GM21381 (cell line): ENCODE data around the gene PHYKPL.
A peak's percentile ranks its signal among the peaks of the same experiment; 100 is the strongest.
"Not testable (repeated sequence)": the region's sequence is repeated elsewhere in the genome, so short reads cannot be mapped to it uniquely, and the experiment has no call there.

Source experiments
- ATAC-seq: cut with Tn5 transposase; IDR thresholded peaks from one replicate; pipeline ENCODE4 v1.9.1; 2021; ENCODE audit warnings: mild to moderate bottlenecking, moderate library complexity; ENCODE audit not compliant: unreplicated experiment

The PHYKPL gene

GRCh38 chr5:178208540-178209227, 23.9 kb downstream of the PHYKPL start:
- ATAC-seq, result no peak

GRCh38 chr5:178207917-178208280, 24.7 kb downstream of the PHYKPL start:
- no peak for ATAC-seq

GRCh38 chr5:178207183-178207916, 25.3 kb downstream of the PHYKPL start:
- ATAC-seq, result no peak

GRCh38 chr5:178206166-178207101, 26.2 kb downstream of the PHYKPL start:
- ATAC-seq, result no peak

- no peak for ATAC-seq
Measured at GRCh38 chr5:178205749-178206047, 26.9 kb downstream of the PHYKPL start.

- peak; percentile 54 for ATAC-seq
Measured at GRCh38 chr5:178204935-178205748, 27.5 kb downstream of the PHYKPL start.

GRCh38 chr5:178204182-178204934, 28.2 kb downstream of the PHYKPL start, which contains the start of gene HNRNPAB:
TSS of gene HNRNPAB (plus strand) at chr5:178204533. CDS start at chr5:178204838, 305 bp downstream.
- ATAC-seq, result peak; percentile 83

- ATAC-seq, result peak; percentile 0
Measured at GRCh38 chr5:178203670-178204181, 28.9 kb downstream of the PHYKPL start.

GRCh38 chr5:178202541-178202940, 30.1 kb downstream of the PHYKPL start:
- ATAC-seq, result no peak

GRCh38 chr5:178201927-178202235, 30.7 kb downstream of the PHYKPL start:
- ATAC-seq, result no peak

GRCh38 chr5:178201221-178201926, 31.2 kb downstream of the PHYKPL start:
- ATAC-seq, result no peak

- ATAC-seq, result no peak
Measured at GRCh38 chr5:178199581-178200434, 32.8 kb downstream of the PHYKPL start.

GRCh38 chr5:178198706-178199105, 33.9 kb downstream of the PHYKPL start:
- ATAC-seq, result no peak

GRCh38 chr5:178198151-178198550, 34.5 kb downstream of the PHYKPL start:
- ATAC-seq, result not testable (repeated sequence)

- ATAC-seq, result no peak
Measured at GRCh38 chr5:178196986-178197385, 35.6 kb downstream of the PHYKPL start.

GRCh38 chr5:178196281-178196812, 36.3 kb downstream of the PHYKPL start:
- ATAC-seq, result no peak

GRCh38 chr5:178194026-178194425, 38.6 kb downstream of the PHYKPL start:
- no peak for ATAC-seq

GRCh38 chr5:178193251-178193809, 39.3 kb downstream of the PHYKPL start:
- ATAC-seq, result no peak
